Lower lobe of right lung (tissue), 2 donors: ENCODE results near the gene SLC35F3. TPM values are rescaled to one million over a fixed set of nuclear protein-coding genes. Genes with fewer than 3 reads are reported as not detected.

Source experiments
- ATAC-seq, 2 donors: fragments of 200-7000 bp; cut with Tn5 transposase; one replicate each; pipeline ENCODE4 v1.9.1; 2020 to 2022; ENCODE audit warnings: mild to moderate bottlenecking in 2 of 2, moderate library complexity in 2 of 2
- DNase-seq: peaks from one replicate; pipeline ENCODE4 v3.0.0-alpha.2; 2020
- H3K27ac ChIP-seq: fragments of 200-600 bp; one replicate; pipeline ENCODE4 v1.8.0; 2022
- H3K27me3 ChIP-seq: fragments of 200-600 bp; one replicate; pipeline ENCODE4 v1.8.0; 2022; ENCODE audit warnings: low read depth
- H3K36me3 ChIP-seq: fragments of 200-600 bp; one replicate; pipeline ENCODE4 v1.8.0; 2022; ENCODE audit warnings: mild to moderate bottlenecking
- H3K4me1 ChIP-seq: fragments of 200-600 bp; one replicate; pipeline ENCODE4 v1.8.0; 2022
- H3K4me3 ChIP-seq: fragments of 200-600 bp; one replicate; pipeline ENCODE4 v1.8.0; 2022; ENCODE audit warnings: mild to moderate bottlenecking
- H3K9me3 ChIP-seq: fragments of 200-600 bp; one replicate; pipeline ENCODE4 v1.8.0; 2022
- intact Hi-C: fragments of 100-400 bp; cut with DNase I; formaldehyde crosslinking; loops from one replicate; pipeline ENCODE4 v1.11.0; 2022
- total RNA-seq: library from RNA; stranded (reverse); fragmentation: NEBNext Ultra II Directional; extraction: Animal tissue kit (Norgen Biotek cat#: 25700); gene quantifications from one replicate; pipeline ENCODE4 v1.2.1, GENCODE V29; 2021
- TF ChIP-seq, protein P1 (sequence below): fragments of 200-600 bp; IDR thresholded peaks from one replicate; pipeline ENCODE4 v1.8.0; 2022; ENCODE audit warnings: antibody characterized with exemption, mild to moderate bottlenecking
- donor health status: DM: no; HTN: yes; CAD: no; lungs with severe emphysema.

Gene SLC35F3
- total RNA-seq, 1 donor from 2014 or later: 0.41 TPM

DNA sequence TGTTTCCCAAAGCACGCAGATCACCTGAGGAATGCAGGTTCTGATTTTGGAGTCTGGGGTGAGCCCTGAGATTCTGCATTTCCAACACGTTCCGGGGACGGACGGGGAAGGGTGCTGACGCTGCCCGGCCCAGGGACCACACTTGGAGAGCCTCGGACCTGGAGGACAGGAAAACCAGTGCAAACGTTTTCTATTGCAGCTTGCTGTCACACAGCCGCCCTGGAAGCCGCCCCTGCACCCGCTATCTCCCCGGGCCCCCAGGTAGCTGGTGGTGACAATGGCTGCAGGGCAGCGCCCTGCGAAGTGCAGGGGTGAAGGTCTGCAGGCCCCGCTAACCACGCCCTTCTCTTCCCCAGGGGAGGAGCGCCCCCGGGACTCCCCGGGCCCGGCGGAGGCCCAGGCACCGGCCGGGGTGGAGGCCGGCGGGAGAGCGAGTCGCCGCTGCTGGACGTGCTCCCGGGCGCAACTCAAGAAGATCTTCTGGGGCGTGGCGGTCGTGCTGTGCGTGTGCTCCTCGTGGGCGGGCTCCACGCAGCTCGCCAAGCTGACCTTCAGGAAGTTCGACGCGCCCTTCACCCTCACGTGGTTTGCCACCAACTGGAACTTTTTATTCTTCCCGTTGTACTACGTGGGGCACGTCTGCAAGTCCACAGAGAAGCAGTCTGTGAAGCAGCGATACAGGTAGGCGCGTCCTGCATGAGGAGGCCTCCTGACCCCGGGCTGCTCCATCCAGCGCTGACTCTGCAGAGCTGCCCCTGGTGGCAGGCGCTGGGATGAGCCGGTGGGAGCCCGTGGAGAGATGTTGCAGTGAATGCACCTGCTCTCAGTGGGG, 326.8 kb downstream of the SLC35F3 start:
- Histone ChIP-seq H3K9me3 (no peaks in the 10 kb centered on the region), H3K4me3 (no peak overlapping the region), H3K27me3 (peaks cover 11% of the 10 kb centered on the region), H3K4me1 (no peaks in the 10 kb centered on the region), H3K36me3 (no peaks in the 10 kb centered on the region), H3K27ac (no peak overlapping the region)
- ATAC-seq (peak; percentile 12 to 36), DNase-seq (no peak)
- intact Hi-C loops: no loop called here
- TF ChIP-seq, protein P1, sequence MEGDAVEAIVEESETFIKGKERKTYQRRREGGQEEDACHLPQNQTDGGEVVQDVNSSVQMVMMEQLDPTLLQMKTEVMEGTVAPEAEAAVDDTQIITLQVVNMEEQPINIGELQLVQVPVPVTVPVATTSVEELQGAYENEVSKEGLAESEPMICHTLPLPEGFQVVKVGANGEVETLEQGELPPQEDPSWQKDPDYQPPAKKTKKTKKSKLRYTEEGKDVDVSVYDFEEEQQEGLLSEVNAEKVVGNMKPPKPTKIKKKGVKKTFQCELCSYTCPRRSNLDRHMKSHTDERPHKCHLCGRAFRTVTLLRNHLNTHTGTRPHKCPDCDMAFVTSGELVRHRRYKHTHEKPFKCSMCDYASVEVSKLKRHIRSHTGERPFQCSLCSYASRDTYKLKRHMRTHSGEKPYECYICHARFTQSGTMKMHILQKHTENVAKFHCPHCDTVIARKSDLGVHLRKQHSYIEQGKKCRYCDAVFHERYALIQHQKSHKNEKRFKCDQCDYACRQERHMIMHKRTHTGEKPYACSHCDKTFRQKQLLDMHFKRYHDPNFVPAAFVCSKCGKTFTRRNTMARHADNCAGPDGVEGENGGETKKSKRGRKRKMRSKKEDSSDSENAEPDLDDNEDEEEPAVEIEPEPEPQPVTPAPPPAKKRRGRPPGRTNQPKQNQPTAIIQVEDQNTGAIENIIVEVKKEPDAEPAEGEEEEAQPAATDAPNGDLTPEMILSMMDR: no peak

- Histone ChIP-seq H3K27me3 (peaks cover 11% of the 10 kb centered on the region), H3K27ac (no peak overlapping the region), H3K4me1 (no peaks in the 10 kb centered on the region), H3K4me3 (no peak overlapping the region), H3K36me3 (no peaks in the 10 kb centered on the region), H3K9me3 (no peaks in the 10 kb centered on the region)
- ATAC-seq: no peak
- DNase-seq: no peak
- intact Hi-C loops: no loop called here
- TF ChIP-seq, protein P1: no peak
These were observed 327.4 kb downstream of the SLC35F3 start for GRCh38 chr1:234231893-234232276.

- Histone ChIP-seq H3K27me3 (peaks cover 11% of the 10 kb centered on the region), H3K36me3 (no peaks in the 10 kb centered on the region), H3K4me1 (no peaks in the 10 kb centered on the region), H3K4me3 (no peak overlapping the region), H3K27ac (no peak overlapping the region), H3K9me3 (no peaks in the 10 kb centered on the region)
- intact Hi-C loops: no loop called here
- DNase-seq (no peak), ATAC-seq (no peak)
- TF ChIP-seq, protein P1: no peak
These were observed 329.7 kb downstream of the SLC35F3 start for GRCh38 chr1:234234199-234234598.

- DNase-seq (no peak), ATAC-seq (no peak)
- TF ChIP-seq, protein P1: no peak
- H3K4me1 ChIP-seq: no peaks in the 10 kb centered on the region
- H3K4me3 ChIP-seq: no peak overlapping the region
- peaks cover 8% of the 10 kb centered on the region for H3K27me3 ChIP-seq
- no peak overlapping the region for H3K27ac ChIP-seq
- H3K9me3 ChIP-seq: no peaks in the 10 kb centered on the region
- intact Hi-C loops: no loop called here
- no peaks in the 10 kb centered on the region for H3K36me3 ChIP-seq
These were observed 331.0 kb downstream of the SLC35F3 start for GRCh38 chr1:234235434-234235881.

GRCh38 chr1:234237393-234237792, 332.9 kb downstream of the SLC35F3 start:
- H3K9me3 ChIP-seq: no peaks in the 10 kb centered on the region
- no peak overlapping the region for H3K4me3 ChIP-seq
- DNase-seq (no peak), ATAC-seq (no peak)
- H3K36me3 ChIP-seq: no peaks in the 10 kb centered on the region
- no peak overlapping the region for H3K27ac ChIP-seq
- TF ChIP-seq, protein P1: no peak
- H3K27me3 ChIP-seq: no peaks in the 10 kb centered on the region
- H3K4me1 ChIP-seq: no peaks in the 10 kb centered on the region
- intact Hi-C loops: no loop called here
